Neuronal stem cell (in vitro differentiated cells): Measurements from ENCODE around the gene CDC45.

Experiments used
- DNase-seq: peaks from one replicate; pipeline ENCODE4 v3.0.0-alpha.2; 2013; ENCODE audit warnings: low spot score
- H2AFZ ChIP-seq: one replicate; pipeline ENCODE4 v1.6.1; 2013; ENCODE audit warnings: mild to moderate bottlenecking, low read length, inconsistent platforms
- H2AK5ac ChIP-seq: 2 replicates; pipeline ENCODE4 v1.6.1; 2013; ENCODE audit warnings: low read depth, mild to moderate bottlenecking, inconsistent platforms, low read length, moderate library complexity, mixed read lengths
- H2BK120ac ChIP-seq: 2 replicates; pipeline ENCODE4 v1.6.1; 2013; ENCODE audit warnings: low read depth, mild to moderate bottlenecking, inconsistent platforms, low read length, moderate library complexity, mixed read lengths
- H2BK12ac ChIP-seq: one replicate; pipeline ENCODE4 v1.6.1; 2013; ENCODE audit warnings: low read length, inconsistent platforms
- H2BK15ac ChIP-seq: 2 replicates; pipeline ENCODE4 v1.6.1; 2013; ENCODE audit warnings: mild to moderate bottlenecking, low read length, inconsistent platforms, mixed read lengths
- H2BK5ac ChIP-seq: one replicate; pipeline ENCODE4 v1.6.1; 2013; ENCODE audit warnings: inconsistent platforms, mild to moderate bottlenecking, low read length, moderate library complexity
- H3K14ac ChIP-seq: one replicate; pipeline ENCODE4 v1.6.1; 2013; ENCODE audit warnings: low read length, inconsistent platforms
- H3K18ac ChIP-seq: 2 replicates; pipeline ENCODE4 v1.6.1; 2013; ENCODE audit warnings: low read length, inconsistent platforms
- H3K23ac ChIP-seq: 2 replicates; pipeline ENCODE4 v1.6.1; 2013; ENCODE audit warnings: low read depth, mild to moderate bottlenecking, mixed read lengths, low read length, inconsistent platforms; ENCODE audit not compliant: poor library complexity
- H3K27ac ChIP-seq: replicated peaks from 3 replicates; pipeline ENCODE4 v1.5.1; 2013; ENCODE audit warnings: low read length, inconsistent platforms
- H3K27me3 ChIP-seq, 3 experiments: 2 replicates each; pipeline ENCODE4 v1.6.1; 2013; ENCODE audit warnings: low read length in 3 of 3, mild to moderate bottlenecking in 2 of 3, inconsistent platforms in 1 of 3, low read depth in 1 of 3, mixed read lengths in 1 of 3, moderate library complexity in 1 of 3; ENCODE audit not compliant: control insufficient read depth in 3 of 3, insufficient read depth in 3 of 3
- H3K36me3 ChIP-seq, 2 donors: replicated peaks in 1 of 2; 2 replicates each; pipeline ENCODE4 v1.6.1; 2013; ENCODE audit warnings: low read length in 2 of 2; ENCODE audit not compliant: control insufficient read depth in 2 of 2, insufficient read depth in 2 of 2
- H3K4ac ChIP-seq: 2 replicates; pipeline ENCODE4 v1.6.1; 2013; ENCODE audit warnings: inconsistent platforms, mild to moderate bottlenecking, low read length, moderate library complexity
- H3K4me1 ChIP-seq, 2 donors: 1 replicate in 1 of 2; 2 replicates in 1 of 2; pipeline ENCODE4 v1.6.1; 2013; ENCODE audit warnings: low read length in 2 of 2, low read depth in 1 of 2; ENCODE audit not compliant: control insufficient read depth in 2 of 2, insufficient read depth in 1 of 2
- H3K4me2 ChIP-seq: one replicate; pipeline ENCODE4 v1.6.1; 2013; ENCODE audit warnings: mild to moderate bottlenecking, low read length, inconsistent platforms; ENCODE audit not compliant: insufficient read depth, poor library complexity, severe bottlenecking
- H3K4me3 ChIP-seq, 2 donors: 2 replicates each; pipeline ENCODE4 v1.5.1; 2013; ENCODE audit warnings: low read length in 2 of 2, mild to moderate bottlenecking in 2 of 2, inconsistent platforms in 1 of 2, moderate library complexity in 1 of 2
- H3K79me1 ChIP-seq: one replicate; pipeline ENCODE4 v1.6.1; 2013; ENCODE audit warnings: low read depth, mild to moderate bottlenecking, inconsistent platforms, low read length, moderate library complexity
- H3K9ac ChIP-seq: one replicate; pipeline ENCODE4 v1.6.1; 2013; ENCODE audit warnings: mild to moderate bottlenecking, low read depth, low read length, inconsistent platforms; ENCODE audit not compliant: poor library complexity
- H3K9me3 ChIP-seq, 2 donors: replicated peaks in 1 of 2; 2 replicates each; pipeline versions ENCODE3 to v1.6.1; 2013; ENCODE audit warnings: low read length in 2 of 2, mild to moderate bottlenecking in 2 of 2, inconsistent platforms in 1 of 2, low read depth in 1 of 2, mixed read lengths in 1 of 2, moderate library complexity in 1 of 2; ENCODE audit not compliant: control insufficient read depth in 2 of 2, insufficient read depth in 1 of 2
- H4K8ac ChIP-seq: one replicate; pipeline ENCODE4 v1.6.1; 2013; ENCODE audit warnings: low read depth, mild to moderate bottlenecking, inconsistent platforms, low read length, moderate library complexity
- H4K91ac ChIP-seq: one replicate; pipeline ENCODE4 v1.6.1; 2013; ENCODE audit warnings: low read length, low read depth, mild to moderate bottlenecking, inconsistent platforms; ENCODE audit not compliant: poor library complexity
- WGBS, 2 donors: extraction: QIAGEN DNeasy Blood & Tissue Kit; methylation state at CpG; one replicate each; pipeline ENCODE4 v1.1.7; 2013; ENCODE audit warnings: missing lambda C conversion rate in 2 of 2, mixed read lengths in 1 of 2; ENCODE audit not compliant: insufficient read length in 2 of 2, insufficient replicate concordance in 1 of 2; ENCODE audit errors: extremely low coverage in 2 of 2; 5-methylcytosine and 5-hydroxymethylcytosine counted together

Gene CDC45

GRCh38 chr22:19526076-19526701 is 46.5 kb downstream of the CDC45 start:
- DNase-seq = no peak
- Histone ChIP-seq H3K4me3 (no peak overlapping the region), H3K4ac (no peak overlapping the region), H2BK5ac (no peak overlapping the region), H3K14ac (no peak overlapping the region), H3K4me2 (no peak overlapping the region), H3K27me3 (peaks cover 3 to 41% (median 35%) of the 10 kb centered on the region in 3 experiments), H3K23ac (peak overlapping the region; percentile 75), H3K4me1 (peaks cover 0 to 12% of the 10 kb centered on the region in 2 donors), H2AK5ac (peak overlapping the region; percentile 35), H4K8ac (no peak overlapping the region), H4K91ac (no peak overlapping the region), H3K9me3 (no peaks in the 10 kb centered on the region), H2BK15ac (no peak overlapping the region), H3K27ac (no peak overlapping the region), H3K36me3 (peaks cover 0 to 4% of the 10 kb centered on the region in 2 donors), H2BK120ac (no peak overlapping the region), H3K18ac (no peak overlapping the region), H3K79me1 (no peaks in the 10 kb centered on the region), H2BK12ac (no peak overlapping the region), H3K9ac (no peak overlapping the region), H2AFZ (no peak overlapping the region)
- no CpG with 5 or more reads among the region's 11 CpGs for WGBS, 2 donors

DNA sequence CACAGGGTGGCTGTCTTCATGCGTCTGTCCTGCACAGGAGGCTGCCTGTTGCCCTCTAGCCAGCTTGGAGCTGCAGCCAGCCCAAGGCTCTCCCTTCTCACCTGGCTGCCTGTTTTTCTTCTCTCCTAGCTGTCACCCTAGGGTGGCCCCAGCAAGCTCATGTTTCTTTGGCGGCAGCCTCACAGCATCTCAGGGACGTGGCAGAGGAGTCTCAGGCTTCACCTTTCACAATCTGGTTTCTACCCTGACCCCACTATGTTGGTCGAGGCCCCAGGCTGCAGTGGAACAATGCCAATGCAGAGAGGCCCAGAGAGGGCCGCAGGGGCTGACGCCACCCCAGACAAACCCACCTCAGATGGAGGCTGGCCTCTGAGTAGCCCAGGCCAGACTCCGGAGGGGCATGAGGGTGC is 47.0 kb downstream of the CDC45 start:
- no CpG with 5 or more reads among the region's 7 CpGs for WGBS, 2 donors
- no peak overlapping the region for H3K27ac ChIP-seq
- no peak overlapping the region for H2AFZ ChIP-seq
- H3K14ac ChIP-seq = no peak overlapping the region
- H3K9ac ChIP-seq = peak overlapping the region; percentile 0
- H2BK5ac ChIP-seq = no peak overlapping the region
- H2BK120ac ChIP-seq = no peak overlapping the region
- H3K36me3 ChIP-seq = no peaks in the 10 kb centered on the region
- H3K4me1 ChIP-seq = peaks cover 0 to 12% of the 10 kb centered on the region in 2 donors
- H3K18ac ChIP-seq = no peak overlapping the region
- H4K91ac ChIP-seq = no peak overlapping the region
- H3K4ac ChIP-seq = no peak overlapping the region
- no peak for DNase-seq
- peak overlapping the region; percentile 16 for H2BK15ac ChIP-seq
- no peaks in the 10 kb centered on the region for H3K9me3 ChIP-seq
- no peaks in the 10 kb centered on the region for H3K79me1 ChIP-seq
- no peak overlapping the region for H2AK5ac ChIP-seq
- H3K4me3 ChIP-seq = no peak overlapping the region
- no peak overlapping the region for H3K4me2 ChIP-seq
- H3K27me3 ChIP-seq = peaks cover 3 to 41% (median 35%) of the 10 kb centered on the region in 3 experiments
- H4K8ac ChIP-seq = no peak overlapping the region
- peak overlapping the region; percentile 75 for H3K23ac ChIP-seq
- no peak overlapping the region for H2BK12ac ChIP-seq

DNA sequence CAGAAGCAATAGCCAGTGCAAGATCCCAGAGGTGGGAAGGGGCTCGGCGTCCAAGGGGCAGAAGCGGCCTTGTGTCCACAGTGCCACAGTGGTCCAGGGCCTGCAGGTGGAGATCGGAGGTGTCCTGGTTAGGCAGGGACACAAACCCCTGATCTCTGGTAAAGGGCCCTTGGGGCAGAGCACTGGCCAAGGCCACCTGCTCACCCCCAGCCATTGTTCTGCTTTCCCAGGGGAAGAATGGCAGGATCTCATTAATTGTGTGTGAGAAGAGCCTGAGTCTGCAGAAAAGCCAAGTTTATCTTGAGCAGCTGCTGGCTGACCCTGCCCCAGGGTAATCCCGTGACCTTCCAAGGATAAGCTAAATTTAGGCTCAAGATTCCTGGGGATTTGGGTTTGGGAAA is 47.6 kb downstream of the CDC45 start:
- no CpG with 5 or more reads among the region's 5 CpGs for WGBS, 2 donors
- H2BK120ac ChIP-seq = no peak overlapping the region

DNA sequence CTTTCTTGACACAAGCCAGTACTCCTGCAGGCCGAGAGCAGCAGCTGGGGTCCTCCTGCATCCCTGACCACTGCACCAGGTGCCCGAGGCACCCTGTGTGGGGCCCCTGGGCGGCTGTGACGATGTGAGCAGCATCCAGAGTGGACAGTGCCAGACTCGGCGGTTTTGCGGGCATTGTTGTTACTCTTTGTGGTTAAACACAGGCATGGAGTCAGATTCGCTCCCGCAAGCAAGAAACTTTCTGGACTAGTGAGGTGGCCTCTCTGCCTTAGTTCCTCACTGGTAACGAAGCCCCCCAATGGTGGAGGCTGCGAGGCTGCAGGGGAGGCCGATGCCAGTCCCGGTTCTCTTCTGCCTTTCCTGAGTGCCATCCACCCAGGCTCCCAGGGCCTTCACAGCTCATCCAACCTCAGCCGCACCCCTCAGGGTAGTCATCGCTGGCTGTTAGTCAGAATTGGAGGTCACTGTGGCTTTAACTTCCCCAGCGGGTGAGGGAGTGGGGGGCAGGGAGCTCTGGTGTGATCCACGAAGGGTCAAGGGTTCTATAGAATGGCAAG is 48.2 kb downstream of the CDC45 start:
- no peaks in the 10 kb centered on the region for H3K9me3 ChIP-seq
- no peak overlapping the region for H2BK5ac ChIP-seq
- no CpG with 5 or more reads among the region's 17 CpGs for WGBS, 2 donors
- no peak overlapping the region for H2BK12ac ChIP-seq
- H3K4me2 ChIP-seq = no peak overlapping the region
- peak overlapping the region; percentile 65 for H3K23ac ChIP-seq
- H4K91ac ChIP-seq = no peak overlapping the region
- peaks cover 0 to 7% of the 10 kb centered on the region in 2 donors for H3K4me1 ChIP-seq
- H2BK120ac ChIP-seq = no peak overlapping the region
- H3K27me3 ChIP-seq = peaks cover 3 to 41% (median 25%) of the 10 kb centered on the region in 3 experiments
- no peak overlapping the region for H3K9ac ChIP-seq
- peak overlapping the region; percentile 28 for H2AK5ac ChIP-seq
- H3K18ac ChIP-seq = peak overlapping the region; percentile 83
- H2BK15ac ChIP-seq = no peak overlapping the region
- no peak overlapping the region for H3K27ac ChIP-seq
- H3K36me3 ChIP-seq = no peaks in the 10 kb centered on the region
- no peak overlapping the region for H4K8ac ChIP-seq
- H3K79me1 ChIP-seq = no peaks in the 10 kb centered on the region
- H2AFZ ChIP-seq = no peak overlapping the region
- no peak overlapping the region for H3K4ac ChIP-seq
- peak overlapping the region; percentile 38 for H3K14ac ChIP-seq
- H3K4me3 ChIP-seq = no peak overlapping the region
- DNase-seq = no peak

More for the DNA sequence above, 47.6 kb downstream of the CDC45 start:
- no peak overlapping the region for H3K9ac ChIP-seq
- H3K4me2 ChIP-seq = no peak overlapping the region
- H3K23ac ChIP-seq = peak overlapping the region; percentile 75
- H2BK5ac ChIP-seq = no peak overlapping the region
- H2BK15ac ChIP-seq = peak overlapping the region; percentile 16
- no peak overlapping the region for H2AFZ ChIP-seq
- no peak overlapping the region for H3K14ac ChIP-seq
- no peak overlapping the region for H4K8ac ChIP-seq
- no peak overlapping the region for H3K4me3 ChIP-seq
- no peak overlapping the region for H4K91ac ChIP-seq
- peaks cover 0 to 11% of the 10 kb centered on the region in 2 donors for H3K4me1 ChIP-seq
- H3K18ac ChIP-seq = no peak overlapping the region
- no peak for DNase-seq
- no peaks in the 10 kb centered on the region for H3K79me1 ChIP-seq
- no peaks in the 10 kb centered on the region for H3K9me3 ChIP-seq
- no peak overlapping the region for H3K4ac ChIP-seq
- peaks cover 3 to 41% (median 31%) of the 10 kb centered on the region in 3 experiments for H3K27me3 ChIP-seq
- H3K27ac ChIP-seq = no peak overlapping the region
- H2AK5ac ChIP-seq = no peak overlapping the region
- no peak overlapping the region for H2BK12ac ChIP-seq
- H3K36me3 ChIP-seq = no peaks in the 10 kb centered on the region
